Neural progenitor cell (in vitro differentiated cells): ENCODE measurements around the gene HCFC2. TPM values are rescaled to one million over a fixed set of nuclear protein-coding genes. Genes with fewer than 3 reads are reported as not detected.

Experiments
- DNase-seq: peaks from one replicate; pipeline ENCODE4 v3.0.0-alpha.2; 2016; ENCODE audit warnings: low spot score
- H2AFZ ChIP-seq: fragments of 200-600 bp; sonication (generic); replicated peaks from 2 replicates; pipeline ENCODE4 v1.6.1; 2016; ENCODE audit warnings: antibody characterized with exemption
- H3F3A ChIP-seq: fragments of 200-600 bp; sonication (generic); 2 replicates; pipeline ENCODE4 v1.6.1; 2016; ENCODE audit warnings: antibody characterized with exemption, low read depth
- H3K27ac ChIP-seq: fragments of 200-600 bp; sonication (generic); 2 replicates; pipeline ENCODE4 v1.5.1; 2016; ENCODE audit warnings: mild to moderate bottlenecking
- H3K27me3 ChIP-seq: fragments of 200-600 bp; sonication (generic); 2 replicates; pipeline ENCODE4 v1.6.1; 2016; ENCODE audit warnings: mild to moderate bottlenecking, moderate library complexity
- H3K36me3 ChIP-seq: fragments of 200-600 bp; sonication (generic); 2 replicates; pipeline ENCODE4 v1.5.1; 2016
- H3K4me1 ChIP-seq: fragments of 200-600 bp; sonication (generic); 2 replicates; pipeline ENCODE4 v1.6.1; 2016; ENCODE audit warnings: mixed run types
- H3K4me2 ChIP-seq: fragments of 200-600 bp; sonication (generic); 2 replicates; pipeline ENCODE4 v1.6.1; 2016
- H3K4me3 ChIP-seq: fragments of 200-600 bp; sonication (generic); 2 replicates; pipeline ENCODE4 v1.5.1; 2016
- H3K79me2 ChIP-seq: fragments of 200-600 bp; sonication (generic); 2 replicates; pipeline ENCODE4 v1.6.1; 2016; ENCODE audit warnings: low read depth
- H3K9ac ChIP-seq: fragments of 200-600 bp; sonication (generic); 2 replicates; pipeline ENCODE4 v1.6.1; 2016
- H3K9me3 ChIP-seq: fragments of 200-600 bp; sonication (generic); 2 replicates; pipeline ENCODE4 v1.5.1; 2016; ENCODE audit warnings: low read depth
- H4K20me1 ChIP-seq: fragments of 200-600 bp; sonication (generic); 2 replicates; pipeline ENCODE4 v1.6.1; 2016; ENCODE audit warnings: low read depth
- H3K27ac Mint-ChIP-seq: 3 replicates; pipeline ENCODE4 v1.8.0; 2021; ENCODE audit warnings: mixed read lengths
- H3K27me3 Mint-ChIP-seq: 2 replicates; pipeline ENCODE4 v1.8.0; 2022; ENCODE audit warnings: low read depth, mild to moderate bottlenecking, inconsistent platforms, moderate library complexity, mixed read lengths; ENCODE audit not compliant: insufficient read depth
- H3K36me3 Mint-ChIP-seq: 3 replicates; pipeline ENCODE4 v1.8.0; 2021; ENCODE audit warnings: mixed read lengths
- H3K4me1 Mint-ChIP-seq: 3 replicates; pipeline ENCODE4 v1.8.0; 2021; ENCODE audit warnings: mixed read lengths
- H3K4me3 Mint-ChIP-seq: 3 replicates; pipeline ENCODE4 v1.8.0; 2021; ENCODE audit warnings: mild to moderate bottlenecking, moderate library complexity, mixed read lengths
- H3K9me3 Mint-ChIP-seq: 3 replicates; pipeline ENCODE4 v1.8.0; 2020; ENCODE audit warnings: mixed read lengths
- CTCF ChIP-seq: fragments of 200-600 bp; sonication (generic); IDR thresholded peaks from 2 replicates; pipeline ENCODE4 v1.5.1; 2017; ENCODE audit warnings: antibody characterized with exemption, mild to moderate bottlenecking
- EZH2 ChIP-seq: fragments of 200-600 bp; sonication (generic); IDR thresholded peaks from 2 replicates; pipeline ENCODE4 v1.6.1; 2017; ENCODE audit warnings: antibody characterized with exemption, mild to moderate bottlenecking, moderate library complexity
- EZH2phosphoT487 ChIP-seq: fragments of 200-600 bp; sonication (generic); IDR thresholded peaks from 2 replicates; pipeline ENCODE4 v1.6.1; 2017; ENCODE audit warnings: antibody characterized with exemption
- total RNA-seq: library from RNA; depleted of rRNA; stranded (reverse); fragments of >200 nt; gene quantifications from 2 replicates; pipeline ENCODE4 v1.2.3, GENCODE V29; 2015; ENCODE audit warnings: low replicate concordance

Gene HCFC2
- total RNA-seq, 1 donor from 2014 or later, result 4.6 TPM

- H3K9ac ChIP-seq, result no peak overlapping the region
- H3F3A ChIP-seq, result peaks cover 6% of the 10 kb centered on the region
- H3K36me3 ChIP-seq, result no peaks in the 10 kb centered on the region
- H2AFZ ChIP-seq, result no peak overlapping the region
- H3K36me3 Mint-ChIP-seq, result no peaks in the 10 kb centered on the region
- H3K27me3 Mint-ChIP-seq, result peaks cover 11% of the 10 kb centered on the region
- H3K4me2 ChIP-seq, result no peak overlapping the region
- H3K79me2 ChIP-seq, result no peaks in the 10 kb centered on the region
- peaks cover 16% of the 10 kb centered on the region for H3K4me1 ChIP-seq
- no peak overlapping the region for H3K27ac Mint-ChIP-seq
- peaks cover 15% of the 10 kb centered on the region for H3K4me1 Mint-ChIP-seq
- H3K4me3 ChIP-seq, result no peak overlapping the region
- no peaks in the 10 kb centered on the region for H3K9me3 ChIP-seq
- H3K27me3 ChIP-seq, result peaks cover 33% of the 10 kb centered on the region
- DNase-seq, result no peak
- H3K9me3 Mint-ChIP-seq, result no peaks in the 10 kb centered on the region
- no peak overlapping the region for H3K27ac ChIP-seq
- H4K20me1 ChIP-seq, result no peaks in the 10 kb centered on the region
- TF ChIP-seq EZH2, result no peak
- peak overlapping the region; percentile 86 for H3K4me3 Mint-ChIP-seq
Measured at GRCh38 chr12:104048811-104049210, 15.5 kb upstream of the HCFC2 start.

- Histone ChIP-seq H3K4me3 (peak overlapping the region; percentile 55), H3K4me1 (peaks cover 16% of the 10 kb centered on the region), H3K27me3 (peaks cover 33% of the 10 kb centered on the region), H3K36me3 (no peaks in the 10 kb centered on the region), H3F3A (peaks cover 6% of the 10 kb centered on the region), H3K9me3 (no peaks in the 10 kb centered on the region), H4K20me1 (no peaks in the 10 kb centered on the region), H3K9ac (no peak overlapping the region), H2AFZ (peak overlapping the region; percentile 97), H3K4me2 (peak overlapping the region; percentile 89), H3K27ac (no peak overlapping the region), H3K79me2 (no peaks in the 10 kb centered on the region)
- H3K27ac Mint-ChIP-seq, result no peak overlapping the region
- H3K4me1 Mint-ChIP-seq, result peaks cover 15% of the 10 kb centered on the region
- no peaks in the 10 kb centered on the region for H3K36me3 Mint-ChIP-seq
- TF ChIP-seq EZH2phosphoT487 (no peak), EZH2 (no peak), CTCF (no peak)
- no peaks in the 10 kb centered on the region for H3K9me3 Mint-ChIP-seq
- peaks cover 11% of the 10 kb centered on the region for H3K27me3 Mint-ChIP-seq
- no peak for DNase-seq
- peak overlapping the region; percentile 86 for H3K4me3 Mint-ChIP-seq
Measured at GRCh38 chr12:104049278-104049902, 14.9 kb upstream of the HCFC2 start.

- peaks cover 13% of the 10 kb centered on the region for H3K4me1 Mint-ChIP-seq
- H3K9me3 ChIP-seq, result no peaks in the 10 kb centered on the region
- H3K9ac ChIP-seq, result no peak within 1 kb of the TSS
- H3K27me3 Mint-ChIP-seq, result peaks cover 10% of the 10 kb centered on the region
- no peak for TF ChIP-seq CTCF
- TF ChIP-seq EZH2, result peak; percentile 34
- DNase-seq, result peak; percentile 74
- H3K79me2 ChIP-seq, result no peaks in the 10 kb centered on the region
- no peak within 1 kb of the TSS for H3K27ac Mint-ChIP-seq
- H3K27ac ChIP-seq, result no peak within 1 kb of the TSS
- H3K4me1 ChIP-seq, result peaks cover 16% of the 10 kb centered on the region
- peaks cover 6% of the 10 kb centered on the region for H3F3A ChIP-seq
- no peaks in the 10 kb centered on the region for H3K36me3 Mint-ChIP-seq
- peaks cover 33% of the 10 kb centered on the region for H3K27me3 ChIP-seq
- H3K4me3 ChIP-seq, result peak within 1 kb of the TSS; percentile 55
- H3K4me2 ChIP-seq, result peak within 1 kb of the TSS; percentile 89
- H3K4me3 Mint-ChIP-seq, result peak within 1 kb of the TSS; percentile 86
- no peaks in the 10 kb centered on the region for H3K36me3 ChIP-seq
- peak within 1 kb of the TSS; percentile 97 for H2AFZ ChIP-seq
- no peaks in the 10 kb centered on the region for H3K9me3 Mint-ChIP-seq
- no peaks in the 10 kb centered on the region for H4K20me1 ChIP-seq
Measured at GRCh38 chr12:104049903-104050356, 14.4 kb upstream of the HCFC2 start, which contains the start of gene GLT8D2. Gene GLT8D2 (minus strand): TSS chr12:104050187. CDS start chr12:104019648, 30,539 bp downstream.

- Histone ChIP-seq H3K4me2 (peak overlapping the region; percentile 89), H3K9ac (no peak overlapping the region), H3K4me1 (peaks cover 14% of the 10 kb centered on the region), H2AFZ (peak overlapping the region; percentile 97), H3K4me3 (peak overlapping the region; percentile 55), H3F3A (peaks cover 6% of the 10 kb centered on the region), H3K27ac (no peak overlapping the region), H3K27me3 (peaks cover 33% of the 10 kb centered on the region), H3K79me2 (no peaks in the 10 kb centered on the region), H3K9me3 (no peaks in the 10 kb centered on the region), H4K20me1 (no peaks in the 10 kb centered on the region), H3K36me3 (no peaks in the 10 kb centered on the region)
- Mint-ChIP-seq H3K36me3 (no peaks in the 10 kb centered on the region), H3K9me3 (no peaks in the 10 kb centered on the region), H3K27ac (no peak overlapping the region), H3K27me3 (peaks cover 10% of the 10 kb centered on the region), H3K4me3 (peak overlapping the region; percentile 86), H3K4me1 (peaks cover 13% of the 10 kb centered on the region)
- DNase-seq, result no peak
- TF ChIP-seq EZH2 (no peak), CTCF (no peak), EZH2phosphoT487 (no peak)
Measured at GRCh38 chr12:104050436-104050835, 13.9 kb upstream of the HCFC2 start.
